ENCODE results near the gene FUT7. TPM values are rescaled to one million over a fixed set of nuclear protein-coding genes. Genes with fewer than 3 reads are reported as not detected.

Gene FUT7
- total RNA-seq, 1 experiment from 2014 or later = not detected

- H3K4me2 ChIP-seq (ENCODE audit: low read length) = no peak overlapping the region
- no TSS peak for BruUV-seq (replicated peaks)
- peaks cover 16% of the 10 kb centered on the region; the same call in 1 of the 2 replicates for H3K79me2 ChIP-seq (ENCODE audit: insufficient read depth, low read length)
- H3K27me3 ChIP-seq (ENCODE audit: insufficient read depth, low read length) = no peaks in the 10 kb centered on the region
- ChIA-PET RAD21 (ENCODE audit: low non-redundant PET in 1 of 2, low total read pairs in 2 of 2, uncharacterized antibody in 2 of 2, unreplicated experiment in 2 of 2) (interaction anchor here in 1 of 2 experiments (0.7 kb wide), 1 partner anchor 18 kb away, joined by 4 read pairs; no protein-coding TSS in a partner anchor), CTCF (interaction anchor here (0.6 to 1.8 kb wide), 5 partner anchors 14 to 188 kb away, joined by 3 to 10 read pairs (median 5); no protein-coding TSS in a partner anchor), POLR2A (no interaction called here)
- no peaks in the 10 kb centered on the region for H3K9me2 ChIP-seq (ENCODE audit: insufficient read depth)
- no peak overlapping the region for H2AFZ ChIP-seq (ENCODE audit: low read depth, low read length, poor library complexity, severe bottlenecking)
- no peak for TF ChIP-seq REST (IDR thresholded peaks at IDR 0.05; ENCODE audit: low read depth)
- TF ChIP-seq SIN3A (IDR thresholded peaks at IDR 0.05; ENCODE audit: low read depth) = no peak
- no peak for TF ChIP-seq POLR2A (IDR thresholded peaks at IDR 0.05; ENCODE audit: borderline replicate concordance, extremely low read depth, insufficient read depth, insufficient read length)
- TF ChIP-seq ZNF274 (IDR thresholded peaks at IDR 0.05; ENCODE audit: low read depth, low read length) = no peak
- no peak for TF ChIP-seq EZH2phosphoT487 (IDR thresholded peaks at IDR 0.05; ENCODE audit: borderline replicate concordance)
- TF ChIP-seq TCF7L2 (IDR thresholded peaks at IDR 0.05; ENCODE audit: borderline replicate concordance, extremely low read depth, insufficient read depth, insufficient read length) = no peak
- peaks cover 17 to 33% of the 10 kb centered on the region in 2 experiments for H3K4me1 ChIP-seq (ENCODE audit: control insufficient read depth in 1 of 2, insufficient read depth in 2 of 2, low read length in 2 of 2)
- no peaks in the 10 kb centered on the region for H3K9me3 ChIP-seq (ENCODE audit: control insufficient read depth in 1 of 2, insufficient read depth in 1 of 2, low read depth in 1 of 2, low read length in 2 of 2)
- no peak overlapping the region for H3K4me3 ChIP-seq (replicated peaks in 1 of 2; ENCODE audit: low read depth in 1 of 2, low read length in 2 of 2)
- intact Hi-C loops (cut with micrococcal nuclease) = loop anchor here (5.0 kb wide), 1 partner anchor 178 kb away; the partner anchor contains the start of genes CYSRT1 and RNF224
- H4K20me1 ChIP-seq (ENCODE audit: insufficient read depth) = no peaks in the 10 kb centered on the region
- H3K36me3 ChIP-seq (ENCODE audit: control insufficient read depth in 1 of 2, insufficient read depth in 2 of 2, low read length in 2 of 2) = no peaks in the 10 kb centered on the region
- ATAC-seq (no peak), DNase-seq (ENCODE audit: low read depth, low spot score) (no peak)
- H3K27ac ChIP-seq (ENCODE audit: low read depth, low read length) = no peak overlapping the region
- H3K9ac ChIP-seq (ENCODE audit: low read length) = no peak overlapping the region
These were observed 17.0 kb upstream of the FUT7 start for GRCh38 chr9:137048655-137049543.
